Measurements from ENCODE around the gene PCSK2.

DNA sequence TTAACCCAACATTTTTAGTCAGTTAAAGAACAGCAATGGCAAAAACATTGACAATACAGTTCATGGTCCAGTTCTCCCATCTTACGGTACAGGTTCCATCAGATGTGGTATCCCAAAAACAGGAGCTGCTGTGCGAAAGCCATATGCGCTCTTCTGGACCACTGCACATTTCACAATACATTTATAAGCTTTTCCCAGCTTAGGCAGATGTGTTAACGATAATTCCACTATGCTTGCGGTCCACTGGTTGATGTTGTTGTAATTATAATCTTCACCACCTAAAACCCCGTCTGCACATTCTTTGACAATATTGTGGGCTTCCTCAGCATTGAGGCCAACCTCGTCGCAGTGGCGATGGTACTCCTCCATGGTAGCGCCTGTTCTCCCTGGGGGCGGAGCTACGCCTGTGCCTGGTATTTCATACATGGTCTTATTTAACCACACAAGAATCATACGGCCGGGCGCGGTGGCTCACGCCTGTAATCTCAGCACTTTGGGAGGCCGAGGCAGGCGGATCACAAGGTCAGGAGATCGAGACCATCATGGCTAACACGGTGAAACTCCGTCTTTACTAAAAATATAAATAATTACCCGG, 252.3 kb downstream of the PCSK2 start:
- TF ChIP-seq CTCF (IDR thresholded peaks at IDR 0.05; ENCODE audit: poor library complexity, severe bottlenecking): no peak
- no peak for TF ChIP-seq EP300 (conservative IDR thresholded peaks at IDR 0.05; ENCODE audit: poor library complexity, severe bottlenecking)
